Measurements from ENCODE around the gene FUT1. TPM values are rescaled to one million over a fixed set of nuclear protein-coding genes. Genes with fewer than 3 reads are reported as not detected.

Gene FUT1
- total and polyA plus RNA-seq, 2 of the 8 experiments (the other 6 are each of a cell fraction or from before 2014, with no cell fraction given), result 7.4 to 12.9 TPM

GRCh38 chr19:48719263-48720171 is 32.9 kb downstream of the FUT1 start, which contains the start of gene MAMSTR:
MAMSTR (minus strand) TSS chr19:48719725; CDS start chr19:48719031, 694 bp downstream.
- Histone ChIP-seq H3K9me3 (ENCODE audit: insufficient read depth in 2 of 2, low read depth in 1 of 2, low read length in 1 of 2) (no peaks in the 10 kb centered on the region), H4K91ac (replicated peaks; ENCODE audit: insufficient read length, low read length) (peak within 1 kb of the TSS; percentile 91), H3K18ac (ENCODE audit: extremely low read depth, low read length) (no peak within 1 kb of the TSS; the same call in 1 of the 2 replicates), H4K8ac (ENCODE audit: extremely low read depth, insufficient read depth, low read length) (peak within 1 kb of the TSS; percentile 77), H3K23me2 (ENCODE audit: low read depth, low read length) (peaks cover 11% of the 10 kb centered on the region; the same call in 1 of the 2 replicates), H3K27ac (ENCODE audit: low read depth, low read length) (no peak within 1 kb of the TSS), H4K5ac (ENCODE audit: insufficient read length, low read depth, low read length) (peak within 1 kb of the TSS; percentile 17), H3K9ac (replicated peaks in 1 of 4; ENCODE audit: extremely low read depth in 1 of 4, low read depth in 3 of 4, low read length in 3 of 4) (no peak within 1 kb of the TSS), H3K36me3 (ENCODE audit: control insufficient read depth in 2 of 4, insufficient read depth in 4 of 4, low read length in 3 of 4) (no peaks in the 10 kb centered on the region), H2AK5ac (ENCODE audit: low read depth, low read length) (peak within 1 kb of the TSS; percentile 65; the same call in 1 of the 2 replicates), H2BK20ac (ENCODE audit: low read length) (no peak within 1 kb of the TSS), H3K79me2 (ENCODE audit: control insufficient read depth in 1 of 2, insufficient read depth in 2 of 2, low read length in 2 of 2) (no peaks in the 10 kb centered on the region), H2BK12ac (ENCODE audit: low read depth, low read length) (peak within 1 kb of the TSS; percentile 60; the same call in 1 of the 2 replicates), H3K4me3 (ENCODE audit: extremely low read depth in 1 of 4, insufficient read depth in 2 of 4, low read depth in 3 of 4, low read length in 4 of 4) (peak within 1 kb of the TSS; percentile 59 to 96 (median 84); a peak in 5 of 8 replicates), H3K14ac (ENCODE audit: insufficient read length) (no peak within 1 kb of the TSS), H3K79me1 (ENCODE audit: low read depth, low read length) (no peaks in the 10 kb centered on the region), H2BK5ac (ENCODE audit: low read depth, low read length) (peak within 1 kb of the TSS; percentile 66), H3K27me3 (replicated peaks in 1 of 4; ENCODE audit: control insufficient read depth in 3 of 4, extremely low read depth in 1 of 4, insufficient read depth in 3 of 4, low read length in 3 of 4) (no peaks in the 10 kb centered on the region), H3K4me1 (replicated peaks in 1 of 4; ENCODE audit: control insufficient read depth in 3 of 4, insufficient read depth in 4 of 4, low read length in 3 of 4) (peaks cover 0 to 28% (median 12%) of the 10 kb centered on the region in 4 experiments; a peak in 6 of 7 replicates), H3K4ac (replicated peaks; ENCODE audit: insufficient read length, low read depth, low read length) (peak within 1 kb of the TSS; percentile 83), H3K56ac (replicated peaks; ENCODE audit: insufficient read length, low read depth, low read length) (peak within 1 kb of the TSS; percentile 44), H4K20me1 (replicated peaks in 1 of 2; ENCODE audit: control insufficient read depth in 1 of 2, insufficient read depth in 2 of 2, low read length in 2 of 2) (no peaks in the 10 kb centered on the region), H3K23ac (ENCODE audit: insufficient read length) (no peak within 1 kb of the TSS), H3K4me2 (ENCODE audit: insufficient read depth in 1 of 2, low read depth in 2 of 2, low read length in 2 of 2) (peak within 1 kb of the TSS; percentile 32 to 68), H2AFZ (ENCODE audit: low read length) (no peak within 1 kb of the TSS), H2BK15ac (ENCODE audit: low read length) (peak within 1 kb of the TSS; percentile 92), H2BK120ac (replicated peaks; ENCODE audit: low read depth, low read length) (no peak within 1 kb of the TSS)
- CTCF ChIA-PET (ENCODE audit: partially characterized antibody), result interaction anchor here (0.7 to 1.2 kb wide), 5 partner anchors 7 to 528 kb away, joined by 3 to 4 read pairs (median 3); no protein-coding TSS in a partner anchor
- no peak for FAIRE-seq
- WGBS, 2 experiments (ENCODE audit: extremely low coverage in 1 of 2, insufficient coverage in 1 of 2, insufficient read length in 1 of 2, insufficient replicate concordance in 2 of 2, low coverage in 1 of 2, low lambda C conversion rate in 2 of 2, missing lambda C conversion rate in 1 of 2), result 85% methylated on average over 14 of the region's 33 CpGs; no CpG with 5 or more reads in 1 of the 2 experiments
- POLR2A ChIA-PET (ENCODE audit: partially characterized antibody), result interaction anchor here (0.6 to 1.8 kb wide), 7 partner anchors 9 to 74 kb away, joined by 3 to 9 read pairs (median 5); partner anchors contain the start of gene FUT2
- peak in 1 of 2 experiments; percentile 57 for DNase-seq (ENCODE audit: low read depth in 1 of 2, low spot score in 2 of 2)
- TF ChIP-seq NANOG (IDR thresholded peaks at IDR 0.05; ENCODE audit: insufficient read depth, low read depth, low read length, poor library complexity, severe bottlenecking) (no peak), CHD1 (IDR thresholded peaks at IDR 0.05; ENCODE audit: low read depth, low read length) (no peak), GABPA (IDR thresholded peaks at IDR 0.05; ENCODE audit: borderline replicate concordance, insufficient read depth, low read length) (no peak), SIRT6 (IDR thresholded peaks at IDR 0.05; ENCODE audit: low read length) (no peak), ZNF274 (IDR thresholded peaks at IDR 0.05; ENCODE audit: borderline replicate concordance, extremely low read depth, low read length) (no peak), EP300 (IDR thresholded peaks at IDR 0.05; ENCODE audit: borderline replicate concordance in 1 of 2, low read depth in 2 of 2, low read length in 2 of 2) (no peak), CTCF (IDR thresholded peaks at IDR 0.05; ENCODE audit: control extremely low read depth in 1 of 3, insufficient read depth in 1 of 3, low read depth in 1 of 3, low read length in 3 of 3) (no peak), EGR1 (IDR thresholded peaks at IDR 0.05; ENCODE audit: borderline replicate concordance, low read depth, low read length) (no peak)

Data from H1 (cell line).